GM19324 (cell line): ENCODE data around the gene HELB.
A peak's percentile ranks its signal among the peaks of the same experiment; 100 is the strongest.

Experiments
- ATAC-seq: cut with Tn5 transposase; IDR thresholded peaks from one replicate; pipeline ENCODE4 v1.9.1; 2021; ENCODE audit warnings: mild to moderate bottlenecking, moderate library complexity; ENCODE audit not compliant: unreplicated experiment, low FRiP score

Gene HELB

GRCh38 chr12:66297923-66298322, 4.4 kb upstream of the HELB start:
- ATAC-seq, result no peak

DNA sequence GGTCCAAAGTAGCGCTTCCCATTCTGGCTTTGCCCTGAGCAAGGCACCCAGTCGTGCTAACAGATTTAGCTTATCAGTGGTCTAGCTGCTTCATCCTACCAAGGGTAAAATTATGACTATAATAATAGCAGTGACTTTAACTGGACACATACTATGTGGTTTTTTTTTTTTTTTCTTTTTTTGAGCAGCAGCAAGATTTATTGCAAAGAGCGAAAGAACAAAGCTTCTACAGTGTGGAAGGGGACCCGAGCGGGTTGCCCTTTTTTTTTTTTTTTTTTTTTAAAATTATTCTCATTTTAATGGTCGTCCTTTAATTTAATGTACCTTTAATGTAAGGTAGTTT, 505 bp downstream of the HELB start:
- ATAC-seq, result no peak

DNA sequence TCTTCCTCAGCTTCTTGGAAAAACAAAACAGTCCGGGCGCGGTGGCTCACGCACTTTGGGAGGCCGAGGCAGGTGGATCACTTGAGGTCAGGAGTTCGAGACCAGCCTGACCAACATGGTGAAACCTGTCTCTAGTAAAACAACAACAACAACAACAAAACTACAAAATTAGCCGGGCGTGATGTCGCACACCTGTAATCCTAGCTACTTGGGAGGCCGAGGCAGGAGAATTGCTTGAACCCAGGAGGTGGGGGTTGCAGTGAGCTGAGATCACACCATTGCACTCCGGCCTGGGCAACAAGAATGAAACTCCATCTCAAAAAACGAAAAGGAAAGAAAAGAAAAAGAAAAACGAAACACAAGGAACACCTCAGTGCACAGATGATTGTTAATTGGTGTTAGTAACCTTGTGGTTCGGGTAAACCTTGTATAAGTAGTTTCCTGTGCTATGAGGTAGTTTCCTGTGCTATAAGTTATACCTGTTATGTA, 1.1 kb downstream of the HELB start:
- peak; percentile 38 for ATAC-seq

DNA sequence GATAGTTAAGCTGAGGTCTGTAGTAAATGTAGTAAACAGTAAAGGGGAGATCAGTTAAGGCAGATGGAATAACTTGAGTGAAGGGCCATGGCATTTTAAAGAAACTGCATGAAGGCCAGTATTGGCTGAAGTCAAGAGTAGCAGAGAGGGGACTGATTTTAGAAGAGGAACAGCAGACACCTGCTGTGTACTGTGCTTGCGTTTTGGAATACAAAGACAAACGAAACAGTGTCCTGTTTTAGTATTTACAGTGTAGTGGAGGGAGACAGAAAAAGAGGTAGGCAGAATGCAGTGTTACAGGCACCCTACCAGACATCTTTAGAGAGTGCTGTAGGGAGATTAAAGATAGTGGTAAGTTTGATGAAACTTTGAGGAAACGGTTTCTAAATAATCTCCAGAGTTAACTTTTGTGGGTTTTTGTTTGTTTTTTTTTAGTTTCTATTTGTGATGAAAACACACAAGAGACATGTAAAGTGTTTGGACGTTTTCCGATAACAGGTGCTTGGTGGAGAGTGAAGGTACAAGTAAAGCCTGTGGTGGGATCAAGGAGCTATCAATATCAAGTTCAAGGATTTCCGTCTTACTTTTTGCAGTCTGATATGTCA, 2.1 kb downstream of the HELB start:
- ATAC-seq, result no peak

DNA sequence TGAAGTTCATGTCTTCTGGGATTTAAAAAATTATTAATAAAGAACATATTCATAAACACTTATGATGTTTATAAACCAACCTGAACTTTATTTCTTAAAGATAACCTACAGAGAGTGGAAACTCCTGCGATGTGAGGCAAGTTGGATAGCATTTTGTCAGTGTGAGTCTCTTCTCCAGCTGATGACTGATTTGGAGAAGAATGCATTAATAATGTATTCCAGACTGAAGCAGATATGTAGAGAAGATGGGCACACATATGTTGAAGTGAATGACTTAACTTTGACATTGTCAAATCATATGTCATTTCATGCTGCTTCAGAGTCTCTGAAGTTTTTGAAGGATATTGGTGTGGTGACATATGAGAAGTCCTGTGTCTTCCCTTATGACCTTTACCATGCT, 7.3 kb downstream of the HELB start:
- no peak for ATAC-seq

GRCh38 chr12:66312189-66312588, 9.9 kb downstream of the HELB start:
- no peak for ATAC-seq

DNA sequence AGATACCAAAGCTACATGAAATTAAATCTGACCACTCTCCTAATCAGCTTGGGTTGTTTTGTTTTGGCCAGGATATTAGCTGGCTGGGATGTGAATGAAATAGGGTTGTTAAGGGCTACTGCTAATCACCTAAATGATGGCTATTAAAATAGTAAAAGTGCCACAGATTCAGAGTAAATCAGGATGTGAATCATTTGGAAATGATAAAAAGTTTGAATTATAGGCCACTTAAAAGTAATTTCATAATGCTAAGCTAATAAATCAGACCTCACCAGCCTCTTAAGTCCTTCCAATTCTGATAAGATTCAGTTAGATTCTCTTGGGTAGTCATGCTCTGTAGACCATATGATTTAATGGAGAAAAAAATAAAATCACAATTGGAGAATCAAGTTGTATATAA, 12.0 kb downstream of the HELB start:
- ATAC-seq, result no peak

DNA sequence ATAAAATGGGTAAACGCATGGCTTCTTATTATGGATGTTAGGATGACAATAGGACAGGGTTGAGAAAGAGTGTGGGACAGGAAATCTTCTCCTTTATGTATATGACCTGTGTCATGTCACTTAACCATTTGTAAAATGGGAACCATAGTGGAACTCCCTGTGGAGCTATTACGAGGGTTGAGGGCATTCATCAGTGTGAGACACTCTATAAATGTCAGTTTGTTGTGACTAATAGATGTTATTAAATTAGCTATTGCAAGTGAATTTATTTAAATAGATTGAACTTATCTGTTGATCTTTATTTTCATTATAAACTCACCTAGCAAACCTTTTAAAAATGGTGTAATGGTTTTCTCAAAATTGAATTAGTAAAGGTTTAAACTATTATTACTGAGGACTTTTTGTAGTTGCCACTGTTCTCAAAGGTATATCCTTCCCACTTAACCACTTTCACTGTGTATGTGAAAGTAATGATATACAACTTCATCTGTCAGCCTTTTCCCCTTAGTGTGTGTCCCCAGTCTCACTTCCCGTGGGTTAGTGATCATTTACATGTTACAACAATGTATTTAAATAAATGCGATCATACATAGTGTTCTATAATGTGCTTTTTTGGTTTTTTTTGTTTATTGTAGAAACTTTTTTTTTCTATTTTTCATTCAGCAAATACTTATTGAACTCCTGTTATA, 17.1 kb downstream of the HELB start:
- no peak for ATAC-seq

DNA sequence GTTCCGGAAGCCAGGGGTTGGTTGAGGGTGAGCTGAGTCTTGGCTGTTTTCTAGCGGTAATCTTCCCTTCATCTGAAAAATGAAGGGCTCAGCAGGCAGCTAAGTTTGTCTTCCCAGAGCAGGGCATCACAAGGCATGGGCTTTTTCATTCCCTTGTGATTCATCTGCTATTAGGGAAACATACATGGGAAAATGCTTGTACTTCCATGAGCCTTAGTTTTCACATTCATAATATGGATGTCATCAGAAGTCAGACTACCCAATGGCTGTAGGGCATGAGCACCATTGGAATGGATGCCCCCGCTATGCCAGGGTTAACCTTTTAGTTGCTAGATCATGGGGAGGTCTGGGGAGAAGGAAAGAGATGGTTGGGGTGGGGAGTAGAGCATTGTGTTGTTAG, 18.7 kb downstream of the HELB start:
- ATAC-seq, result no peak

- no peak for ATAC-seq
These were observed 19.1 kb downstream of the HELB start for GRCh38 chr12:66321435-66321834.

DNA sequence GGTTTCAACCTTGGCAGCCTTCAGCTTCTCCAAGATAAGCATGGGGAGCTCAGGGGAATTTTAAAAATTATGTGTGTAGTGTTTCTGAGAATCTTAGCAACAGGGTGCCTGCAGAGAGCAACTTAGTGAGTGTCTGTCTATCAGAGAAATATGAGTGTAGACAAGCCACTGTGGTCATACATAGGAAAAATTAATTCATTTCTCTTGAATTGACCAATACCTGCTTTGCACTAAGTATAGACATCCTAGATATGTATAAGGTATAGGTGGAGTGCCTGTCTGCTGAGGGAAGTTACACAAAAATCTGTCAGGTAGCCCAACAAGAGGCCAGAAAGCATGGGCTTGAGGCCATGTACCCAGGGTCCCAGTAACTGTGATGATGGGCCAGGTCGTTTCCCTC, 20.7 kb downstream of the HELB start:
- ATAC-seq, result no peak

DNA sequence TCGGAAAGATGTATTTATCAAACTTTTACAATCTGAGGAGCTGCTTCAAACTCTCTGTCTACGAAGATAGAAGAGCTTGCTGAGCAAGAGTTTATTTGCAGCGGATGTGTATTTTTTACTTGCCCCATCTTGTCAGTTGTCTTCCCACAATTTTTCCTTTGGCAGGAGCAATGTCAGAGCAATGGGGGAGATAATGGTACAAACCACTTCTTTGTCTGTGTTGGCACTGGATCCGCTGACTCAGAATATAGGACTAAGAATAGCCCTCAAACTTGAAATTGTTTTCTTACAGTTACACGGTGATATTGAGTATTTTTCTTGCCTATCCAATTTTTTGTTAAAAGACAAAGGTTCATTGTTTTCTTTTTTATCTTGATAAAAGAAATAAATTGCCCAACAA, 27.6 kb downstream of the HELB start:
- ATAC-seq, result no peak

- no peak for ATAC-seq
These were observed 28.7 kb downstream of the HELB start for GRCh38 chr12:66331016-66331415.

- no peak for ATAC-seq
These were observed 29.5 kb downstream of the HELB start for GRCh38 chr12:66331814-66332213.

DNA sequence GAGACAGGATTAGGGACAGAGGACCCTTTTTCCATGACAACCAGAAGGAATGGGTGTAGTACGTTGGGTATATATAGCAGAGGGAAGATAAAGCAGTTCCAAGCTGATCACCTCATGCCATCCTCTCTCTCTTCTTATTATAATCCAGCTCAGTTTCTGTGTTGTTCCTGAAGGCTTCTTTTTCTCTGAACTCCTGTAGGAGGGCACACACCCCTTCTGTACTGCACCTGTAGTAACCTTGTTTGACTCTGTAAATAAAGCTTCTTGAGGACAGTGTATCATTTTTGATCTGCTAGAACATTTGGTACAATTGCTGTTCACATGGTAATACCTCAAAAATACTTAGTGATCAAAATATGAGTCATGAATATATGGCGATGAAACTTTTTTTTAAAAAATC, 33.5 kb downstream of the HELB start:
- ATAC-seq, result no peak

- ATAC-seq, result no peak
These were observed 35.2 kb downstream of the HELB start for GRCh38 chr12:66337381-66338010.

DNA sequence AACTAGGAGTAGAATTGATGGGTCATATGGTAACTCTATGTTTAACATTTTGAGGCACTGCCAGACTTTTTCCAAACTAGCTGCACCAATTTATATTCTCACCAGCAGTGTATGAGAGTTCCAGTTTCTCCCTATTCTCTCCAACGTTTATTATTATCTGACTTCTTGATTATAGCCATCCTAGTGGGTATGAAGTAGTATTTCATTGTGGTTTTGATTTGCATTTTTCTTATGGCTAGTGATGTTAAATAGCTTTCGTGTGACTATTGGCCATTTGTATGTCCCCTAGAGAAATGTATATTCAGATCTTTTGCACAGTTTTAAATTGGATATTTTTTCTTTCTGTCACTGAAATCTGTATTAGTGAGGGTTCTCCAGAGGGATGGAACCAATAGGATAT, 37.8 kb downstream of the HELB start:
- ATAC-seq, result no peak

GRCh38 chr12:66341126-66341525, 38.8 kb downstream of the HELB start:
- no peak for ATAC-seq

DNA sequence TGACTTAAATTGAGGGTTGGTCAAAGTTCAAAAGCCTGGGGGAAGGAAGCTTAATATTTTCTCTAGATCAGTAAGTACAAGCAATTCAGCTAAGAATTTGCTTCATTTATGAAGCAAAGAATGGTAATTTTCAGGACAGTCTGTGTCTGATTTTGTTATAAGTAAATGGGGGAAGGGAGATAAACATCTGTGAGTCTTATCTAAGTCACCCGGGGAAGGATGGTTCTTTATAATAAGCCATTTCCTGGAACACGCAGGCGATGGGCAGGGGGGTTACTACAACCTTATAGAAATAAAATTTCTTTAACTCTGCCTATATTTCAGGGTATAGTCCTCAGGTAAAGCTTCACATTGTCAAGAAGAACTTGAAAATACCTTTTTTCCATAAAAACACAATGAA, 42.9 kb downstream of the HELB start:
- ATAC-seq, result no peak

DNA sequence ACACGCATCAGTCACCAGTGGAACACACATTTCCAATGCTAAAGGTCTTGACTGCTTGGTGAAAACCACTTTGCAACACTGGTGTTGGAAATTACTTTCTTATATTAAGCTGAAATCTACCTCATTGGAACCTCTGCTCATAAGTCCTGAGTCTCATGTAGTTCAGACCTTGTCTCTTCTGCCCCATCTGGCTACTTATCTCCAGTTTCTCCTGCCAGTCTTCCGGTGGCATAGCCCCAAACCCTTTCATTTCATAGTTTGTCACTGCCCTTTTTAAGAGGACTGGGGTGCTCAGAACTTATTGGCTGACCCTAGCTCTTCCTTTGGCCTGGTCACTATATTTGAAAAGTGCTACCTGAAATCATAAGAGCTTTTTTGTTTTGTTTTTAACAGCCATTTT, 43.7 kb downstream of the HELB start:
- no peak for ATAC-seq

DNA sequence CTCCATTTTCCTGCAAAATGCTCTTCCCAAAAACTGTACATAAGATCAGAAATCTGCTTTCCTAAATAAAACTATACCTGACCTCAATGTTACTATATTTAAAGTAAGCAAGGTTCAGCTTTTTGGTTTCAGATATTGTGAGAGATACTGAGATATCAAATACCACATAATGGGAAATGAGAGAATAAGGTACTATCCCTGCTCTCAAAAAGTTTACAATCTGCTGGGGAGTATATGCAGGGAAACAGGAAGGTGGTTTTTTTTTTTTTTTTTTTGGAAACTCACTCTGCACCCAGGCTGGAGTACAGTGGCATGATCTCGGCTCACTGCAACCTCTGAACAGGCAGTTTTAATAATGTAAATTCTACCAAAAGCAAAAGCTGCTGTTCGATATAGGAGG, 49.0 kb downstream of the HELB start:
- ATAC-seq, result no peak

GRCh38 chr12:66352197-66352596, 49.9 kb downstream of the HELB start:
- no peak for ATAC-seq
